Cardiac fibroblast (primary cell): ENCODE data around the gene ATRNL1.

ENCODE experiments used
- DNase-seq, 2 donors: peaks; one replicate each; pipeline versions ENCODE4 v3.0.0 to v3.0.0-alpha.2; 2010; ENCODE audit warnings: low read depth in 2 of 2
- H3K4me3 ChIP-seq, 2 donors: replicated peaks in 1 of 2; 1 replicate in 1 of 2; 2 replicates in 1 of 2; pipeline ENCODE4 v1.5.1; 2011; ENCODE audit warnings: low read depth in 2 of 2, low read length in 2 of 2, mild to moderate bottlenecking in 2 of 2, moderate library complexity in 1 of 2
- CTCF ChIP-seq: IDR thresholded peaks from one replicate; pipeline ENCODE4 v1.5.1; 2011; ENCODE audit warnings: low read depth, mild to moderate bottlenecking, low read length, inconsistent platforms

Gene ATRNL1

GRCh38 chr10:115829521-115830205 is 736.5 kb downstream of the ATRNL1 start:
- peak; percentile 25 for TF ChIP-seq CTCF
- DNase-seq = peak; percentile 58 to 64
- no peak overlapping the region for H3K4me3 ChIP-seq

GRCh38 chr10:115830265-115830970 is 737.3 kb downstream of the ATRNL1 start:
- TF ChIP-seq CTCF = no peak
- peak in 1 of 2 donors; percentile 62 for DNase-seq
- H3K4me3 ChIP-seq = no peak overlapping the region

GRCh38 chr10:115831016-115831415 is 737.9 kb downstream of the ATRNL1 start:
- no peak for TF ChIP-seq CTCF
- H3K4me3 ChIP-seq = no peak overlapping the region
- no peak for DNase-seq

GRCh38 chr10:115833119-115833518 is 740.0 kb downstream of the ATRNL1 start:
- no peak overlapping the region for H3K4me3 ChIP-seq
- DNase-seq = no peak
- no peak for TF ChIP-seq CTCF

GRCh38 chr10:115844591-115844990 is 751.4 kb downstream of the ATRNL1 start:
- H3K4me3 ChIP-seq = no peak overlapping the region
- peak in 1 of 2 donors; percentile 41 for DNase-seq
- TF ChIP-seq CTCF = no peak

- TF ChIP-seq CTCF = no peak
- H3K4me3 ChIP-seq = no peak overlapping the region
- no peak for DNase-seq
Observed at GRCh38 chr10:115845921-115846320, 752.8 kb downstream of the ATRNL1 start.
